ENCODE measurements around the gene LZIC. TPM values are rescaled to one million over a fixed set of nuclear protein-coding genes. Genes with fewer than 3 reads are reported as not detected.

LZIC gene
- total RNA-seq, 1 donor from 2014 or later, result 33.6 TPM

GRCh38 chr1:9904596-9904995 is 38.6 kb downstream of the LZIC start:
- Histone ChIP-seq H3K36me3 (ENCODE audit: control insufficient read depth, insufficient read depth, low read length) (no peaks in the 10 kb centered on the region), H3K4me3 (ENCODE audit: low read depth, low read length) (no peak overlapping the region), H3K27me3 (ENCODE audit: control insufficient read depth, insufficient read depth, low read length) (no peaks in the 10 kb centered on the region)
- TF ChIP-seq CTCF (IDR thresholded peaks at IDR 0.05; ENCODE audit: insufficient read depth, low read length, poor library complexity, severe bottlenecking), result no peak
- no peak for DNase-seq (ENCODE audit: low read depth)

- DNase-seq (ENCODE audit: low read depth), result no peak
- H3K4me3 ChIP-seq (ENCODE audit: low read depth, low read length), result no peak overlapping the region
- no peaks in the 10 kb centered on the region for H3K27me3 ChIP-seq (ENCODE audit: control insufficient read depth, insufficient read depth, low read length)
- TF ChIP-seq CTCF (IDR thresholded peaks at IDR 0.05; ENCODE audit: insufficient read depth, low read length, poor library complexity, severe bottlenecking), result no peak
- no peaks in the 10 kb centered on the region for H3K36me3 ChIP-seq (ENCODE audit: control insufficient read depth, insufficient read depth, low read length)
These were observed 39.2 kb downstream of the LZIC start for GRCh38 chr1:9903801-9904527.

- Histone ChIP-seq H3K27me3 (ENCODE audit: control insufficient read depth, insufficient read depth, low read length) (no peaks in the 10 kb centered on the region), H3K36me3 (ENCODE audit: control insufficient read depth, insufficient read depth, low read length) (no peaks in the 10 kb centered on the region), H3K4me3 (ENCODE audit: low read depth, low read length) (no peak overlapping the region)
- no peak for DNase-seq (ENCODE audit: low read depth)
- TF ChIP-seq CTCF (IDR thresholded peaks at IDR 0.05; ENCODE audit: insufficient read depth, low read length, poor library complexity, severe bottlenecking), result no peak
These were observed 41.1 kb downstream of the LZIC start for GRCh38 chr1:9902060-9902452.

GRCh38 chr1:9901148-9902059 is 41.8 kb downstream of the LZIC start:
- TF ChIP-seq CTCF (IDR thresholded peaks at IDR 0.05; ENCODE audit: insufficient read depth, low read length, poor library complexity, severe bottlenecking), result no peak
- H3K36me3 ChIP-seq (ENCODE audit: control insufficient read depth, insufficient read depth, low read length), result no peaks in the 10 kb centered on the region
- H3K4me3 ChIP-seq (ENCODE audit: low read depth, low read length), result no peak overlapping the region
- no peak for DNase-seq (ENCODE audit: low read depth)
- no peaks in the 10 kb centered on the region for H3K27me3 ChIP-seq (ENCODE audit: control insufficient read depth, insufficient read depth, low read length)

- no peaks in the 10 kb centered on the region for H3K27me3 ChIP-seq (ENCODE audit: control insufficient read depth, insufficient read depth, low read length)
- H3K4me3 ChIP-seq (ENCODE audit: low read depth, low read length), result no peak overlapping the region
- no peak for DNase-seq (ENCODE audit: low read depth)
- H3K36me3 ChIP-seq (ENCODE audit: control insufficient read depth, insufficient read depth, low read length), result no peaks in the 10 kb centered on the region
- TF ChIP-seq CTCF (IDR thresholded peaks at IDR 0.05; ENCODE audit: insufficient read depth, low read length, poor library complexity, severe bottlenecking), result no peak
These were observed 42.8 kb downstream of the LZIC start for GRCh38 chr1:9900142-9901043.
